Fibroblast of skin of right biceps (primary cell): ENCODE measurements around the gene MEGF9.
"Not testable (repeated sequence)": the region's sequence is repeated elsewhere in the genome, so short reads cannot be mapped to it uniquely, and the experiment has no call there.

Source experiments
- DNase-seq: peaks from one replicate; pipeline ENCODE4 v3.0.0-alpha.2; 2013

The MEGF9 gene

DNA sequence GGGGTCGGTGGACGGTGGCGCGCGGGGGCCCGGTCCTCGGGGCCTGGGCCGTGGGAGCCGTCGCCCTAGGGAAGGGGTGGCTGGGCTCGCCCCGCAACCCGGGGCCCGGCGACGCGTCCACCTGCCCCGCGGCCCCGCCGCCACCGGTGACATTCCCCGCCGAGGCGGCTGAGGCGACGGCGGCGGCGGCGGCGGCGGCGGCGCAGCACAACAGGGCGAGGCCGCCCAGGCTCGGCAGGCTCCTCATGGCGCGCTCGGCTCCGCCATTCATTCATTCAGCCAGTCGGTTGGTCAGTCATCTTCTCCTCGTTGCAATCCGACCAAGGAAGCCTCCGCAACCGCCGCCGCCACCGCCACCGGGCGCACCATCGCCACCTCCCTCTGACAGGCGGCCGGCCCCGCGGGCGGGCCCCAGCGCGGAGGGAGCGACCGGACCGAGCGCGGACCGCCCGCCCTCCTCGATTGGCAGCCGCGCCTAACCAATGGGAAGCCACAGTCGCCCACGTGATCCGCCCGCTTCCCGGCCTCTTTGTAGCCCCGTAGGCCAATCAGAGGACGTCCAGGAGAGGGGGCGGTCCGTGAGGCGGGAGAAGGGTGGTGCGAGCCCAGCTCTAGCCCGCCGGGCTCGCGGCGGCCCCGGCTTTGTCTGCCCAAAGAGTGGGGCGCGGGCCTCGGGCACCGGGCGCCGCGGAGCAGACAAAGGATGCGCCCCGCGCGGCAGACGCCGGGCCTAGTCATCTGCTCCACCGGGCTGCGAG is at the start of gene MEGF9:
Gene MEGF9 (minus strand): TSS at position 383 of the 758 bp plus-strand sequence. CDS start 112 bp downstream, at position 271.
- peak; percentile 98 for DNase-seq

DNA sequence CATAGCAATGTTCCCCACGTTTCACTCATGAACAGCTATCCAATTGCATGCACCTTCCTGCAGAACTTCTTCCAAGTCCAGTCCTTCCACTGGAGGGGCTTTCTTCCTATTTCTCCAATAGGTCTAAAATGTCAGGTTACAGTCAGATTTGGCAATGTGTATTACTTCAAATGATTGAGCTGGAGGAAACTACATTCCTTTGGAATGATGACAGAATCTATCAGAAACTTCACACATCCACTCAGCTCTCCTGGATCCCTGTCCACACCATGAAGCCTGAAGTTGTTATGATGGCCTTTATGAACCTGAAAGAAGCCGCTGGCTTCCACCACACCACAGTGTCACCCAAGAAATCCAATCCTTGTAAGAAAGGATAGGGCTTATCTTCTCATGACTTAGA is 46.7 kb upstream of the MEGF9 start:
- DNase-seq: peak; percentile 10

DNA sequence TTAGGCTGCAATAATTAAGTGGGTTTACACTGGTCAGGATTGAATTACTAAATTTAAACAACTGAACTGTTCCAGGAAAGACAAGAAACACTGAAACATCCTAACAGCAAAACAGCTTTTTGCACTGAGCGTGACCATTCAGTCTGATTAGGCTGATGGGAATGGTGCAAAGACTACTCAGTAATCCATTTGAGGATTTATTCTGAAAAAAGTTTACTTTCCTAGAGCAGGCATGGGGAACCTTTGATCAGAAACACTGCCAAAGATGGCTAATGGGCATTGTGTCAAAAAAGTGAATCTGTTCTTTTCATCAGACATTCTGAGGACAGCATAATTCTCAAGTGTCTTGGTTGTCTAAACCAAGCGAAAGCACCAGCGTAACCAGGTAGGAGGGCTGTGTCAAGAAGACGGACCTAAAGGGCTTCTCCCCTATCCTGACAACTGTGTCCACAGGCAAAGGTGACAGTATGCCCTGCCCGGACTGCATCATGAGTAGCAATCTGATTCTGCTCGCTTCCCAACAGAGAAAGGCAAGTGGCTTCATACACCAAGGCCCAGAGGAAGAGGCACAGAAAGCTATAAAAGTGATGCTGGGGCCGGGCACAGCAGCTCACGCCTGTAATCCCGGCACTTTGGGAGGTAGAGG is 45.6 kb upstream of the MEGF9 start:
- no peak for DNase-seq

DNA sequence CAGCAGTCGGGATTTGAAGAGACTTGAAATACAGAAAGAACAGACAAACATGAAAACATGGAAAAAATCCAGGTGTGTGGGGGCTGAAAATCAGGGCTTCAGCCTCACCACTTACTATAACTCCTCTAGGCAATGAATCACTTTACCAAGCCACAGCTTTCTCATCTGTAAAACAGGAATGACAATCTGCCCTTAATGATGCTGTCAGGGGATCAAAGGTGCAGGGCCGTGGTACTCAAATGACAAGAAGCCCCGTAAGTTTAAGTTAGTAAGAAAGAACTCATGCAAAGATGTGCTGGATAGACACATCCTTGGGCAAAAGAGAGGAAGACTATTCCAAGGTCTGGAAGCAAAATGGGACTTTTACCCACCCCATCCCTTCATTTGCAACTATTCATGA is 44.3 kb upstream of the MEGF9 start:
- DNase-seq: no peak

DNA sequence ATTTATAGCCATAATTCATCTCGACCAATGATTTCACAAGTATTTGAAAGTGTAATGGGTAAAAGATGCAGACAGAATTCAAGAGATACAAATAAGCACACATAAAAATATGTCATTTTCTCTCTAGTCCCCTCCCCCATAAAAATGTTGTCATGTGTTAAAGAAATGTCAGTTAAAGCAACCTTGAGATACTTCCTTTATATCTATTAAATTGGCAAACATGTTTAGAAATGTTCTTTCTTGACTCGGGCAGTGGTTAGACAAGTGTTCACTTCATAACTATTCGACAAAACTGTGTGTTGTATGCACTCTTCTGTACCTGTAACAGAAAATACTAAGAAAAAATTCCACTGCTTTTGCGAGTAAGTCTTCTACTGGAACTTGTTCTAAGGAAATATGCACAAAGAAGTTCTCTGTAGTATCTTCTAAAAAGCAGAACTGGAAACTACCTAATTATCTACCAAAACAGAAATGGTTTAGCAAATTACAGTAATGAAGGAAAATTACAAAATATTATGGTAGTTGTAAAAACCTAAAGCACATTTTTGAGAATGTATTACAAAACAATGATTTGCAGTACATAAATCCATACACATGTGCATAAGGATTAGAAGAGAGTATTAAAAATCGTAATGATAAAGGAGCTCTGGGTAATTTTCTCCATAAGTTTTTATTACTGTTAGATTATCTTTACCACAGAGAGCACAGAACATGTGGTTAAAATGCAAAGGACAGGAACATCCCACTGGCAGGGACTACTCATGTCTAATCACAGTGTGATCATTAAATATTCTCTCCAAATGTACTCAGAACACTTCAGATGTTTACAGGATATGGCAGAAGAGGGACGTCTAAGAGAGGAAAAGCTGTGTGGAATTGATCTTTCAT is 43.0 kb upstream of the MEGF9 start:
- no peak for DNase-seq

DNA sequence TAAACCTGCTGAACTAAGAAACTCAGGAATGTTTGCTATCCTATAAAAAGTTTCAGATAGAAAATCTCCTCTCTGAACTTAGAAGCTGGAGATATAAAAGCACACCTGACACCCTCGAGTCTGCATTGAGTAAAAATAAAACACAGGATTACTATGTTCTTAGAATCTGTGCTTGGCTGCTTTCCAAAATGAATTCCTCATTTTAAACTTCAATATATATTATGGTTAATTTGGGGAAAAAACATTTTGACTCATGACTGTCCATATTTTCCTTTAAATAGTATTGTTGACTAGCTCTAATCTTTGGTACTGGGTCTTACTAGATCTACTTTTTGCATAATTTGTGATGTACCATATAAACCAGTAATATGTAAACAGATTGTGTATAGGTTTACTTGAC is 42.3 kb upstream of the MEGF9 start:
- no peak for DNase-seq

DNA sequence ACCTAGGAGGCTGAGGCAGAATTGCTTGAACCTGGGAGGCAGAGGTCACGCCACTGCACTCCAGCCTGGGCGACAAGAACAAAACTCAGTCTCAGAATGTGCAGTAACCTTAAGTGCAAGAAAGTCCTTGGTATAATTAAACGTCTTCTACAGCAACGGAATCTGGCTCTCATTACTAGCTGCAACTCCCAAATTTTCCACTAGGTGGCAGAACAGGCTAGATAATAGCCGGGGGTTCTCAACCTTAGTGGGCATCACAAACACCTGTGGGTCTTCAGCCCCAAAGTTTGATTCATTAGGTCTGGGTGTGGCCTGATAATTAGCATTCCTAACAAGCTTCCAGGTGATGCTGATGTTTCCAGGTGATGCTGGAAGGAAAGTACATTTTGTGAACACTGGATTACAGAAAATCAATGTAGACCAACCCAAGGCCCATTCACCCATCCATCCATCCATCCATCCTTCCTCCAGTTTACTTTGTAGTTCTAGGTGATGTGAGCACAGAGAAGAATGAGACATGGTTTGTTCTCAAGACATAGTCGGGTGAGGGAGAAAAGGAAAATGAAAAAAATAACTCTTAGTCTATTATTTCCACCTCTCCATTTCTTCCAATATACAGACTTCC is 41.7 kb upstream of the MEGF9 start:
- peak; percentile 51 for DNase-seq

DNA sequence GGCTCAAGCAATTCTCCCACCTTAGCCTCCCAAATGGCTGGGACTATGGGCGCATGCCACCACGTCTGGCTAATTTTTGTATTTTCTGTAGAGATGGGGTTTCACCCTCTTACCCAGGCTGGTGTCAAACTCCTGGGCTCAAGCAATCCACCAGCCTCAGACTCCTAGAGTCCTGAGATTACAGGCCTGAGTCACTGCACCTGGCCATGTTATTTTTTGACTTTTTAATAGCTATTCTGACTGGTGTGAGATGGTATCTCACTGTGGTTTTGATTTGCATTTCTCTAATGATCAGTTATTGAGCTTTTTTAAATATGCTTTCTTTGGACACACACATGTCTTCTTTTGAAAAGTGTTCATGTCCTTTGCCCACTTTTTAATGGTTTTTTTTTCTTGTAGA is 40.8 kb upstream of the MEGF9 start:
- DNase-seq: no peak

DNA sequence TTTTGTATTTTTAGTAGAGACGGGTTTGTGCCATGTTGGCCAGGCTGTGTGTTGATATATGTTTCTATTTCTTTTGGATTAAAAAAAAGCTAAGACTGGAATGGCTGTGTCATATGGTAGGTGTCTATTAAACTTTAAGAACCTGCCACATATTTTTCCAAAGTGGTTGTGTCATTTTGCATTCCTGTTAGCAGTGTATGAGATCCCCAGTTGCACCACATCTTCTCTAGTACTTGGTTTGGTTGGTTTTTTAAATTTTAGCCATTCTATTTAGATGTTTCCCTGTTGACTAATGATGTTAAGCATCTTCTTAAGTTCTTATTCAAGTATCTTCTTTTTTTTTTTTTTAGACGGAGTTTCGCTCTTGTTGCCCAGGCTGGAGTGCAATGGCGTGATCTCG is 36.2 kb upstream of the MEGF9 start:
- no peak for DNase-seq

DNA sequence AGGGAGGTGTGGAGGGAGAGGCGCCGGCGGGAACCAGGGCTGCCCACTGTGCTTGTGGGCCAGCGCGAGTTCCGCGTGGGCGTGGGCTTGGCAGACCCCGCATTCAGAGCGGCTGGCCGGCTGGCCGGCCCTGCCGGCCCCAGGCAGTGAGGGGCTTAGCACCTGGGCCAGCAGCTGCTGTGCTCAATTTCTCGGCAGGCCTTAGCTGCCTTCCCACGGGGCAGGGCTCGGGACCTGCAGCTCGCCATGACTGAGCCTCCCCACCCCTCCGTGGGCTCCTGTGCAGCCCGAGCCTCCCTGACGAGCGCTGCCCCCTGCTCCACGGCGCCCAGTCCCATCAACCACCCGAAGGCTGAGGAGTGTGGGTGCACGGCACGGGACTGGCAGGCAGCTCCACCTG is 32.1 kb upstream of the MEGF9 start:
- DNase-seq: not testable (repeated sequence)

DNA sequence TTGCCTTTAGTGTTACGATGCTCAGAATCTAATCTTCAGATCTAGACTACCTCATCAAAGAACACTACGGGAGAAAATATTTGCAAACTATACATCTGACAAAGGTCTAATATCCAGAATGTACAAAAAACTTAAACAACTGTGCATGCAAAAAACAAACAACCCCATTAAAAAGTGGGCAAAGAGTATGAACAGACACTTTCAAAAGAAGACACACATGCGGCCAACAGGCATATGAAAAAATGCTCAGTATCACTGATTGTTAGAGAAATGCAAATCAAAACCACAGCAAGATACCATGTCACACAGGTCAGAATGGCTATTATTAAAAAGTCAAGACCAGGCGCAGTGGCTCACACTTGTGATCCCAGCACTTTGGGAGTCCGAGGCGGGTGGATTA is 31.0 kb upstream of the MEGF9 start:
- no peak for DNase-seq

DNA sequence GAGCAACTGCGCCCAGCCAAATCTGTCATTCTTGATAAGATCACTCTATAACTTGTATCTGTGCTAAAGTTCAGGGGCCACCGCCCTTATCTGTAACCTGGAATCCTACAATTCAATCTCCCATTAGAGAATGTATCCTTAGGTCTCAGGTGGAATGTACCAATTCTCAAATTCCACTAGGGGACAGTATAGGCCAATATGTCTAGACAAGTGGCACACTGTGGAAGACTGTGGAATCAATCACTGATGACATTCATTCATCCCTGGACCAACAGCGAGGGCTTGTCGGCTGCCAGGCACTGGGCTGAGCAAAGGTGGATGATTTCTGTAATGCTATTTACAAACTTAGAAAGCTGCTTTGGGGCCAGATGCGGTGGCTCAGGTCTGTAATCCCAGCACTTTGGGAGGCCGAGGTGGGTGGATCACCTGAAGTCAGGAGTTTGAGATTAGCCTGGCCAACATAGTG is 28.7 kb upstream of the MEGF9 start:
- peak; percentile 36 for DNase-seq

DNA sequence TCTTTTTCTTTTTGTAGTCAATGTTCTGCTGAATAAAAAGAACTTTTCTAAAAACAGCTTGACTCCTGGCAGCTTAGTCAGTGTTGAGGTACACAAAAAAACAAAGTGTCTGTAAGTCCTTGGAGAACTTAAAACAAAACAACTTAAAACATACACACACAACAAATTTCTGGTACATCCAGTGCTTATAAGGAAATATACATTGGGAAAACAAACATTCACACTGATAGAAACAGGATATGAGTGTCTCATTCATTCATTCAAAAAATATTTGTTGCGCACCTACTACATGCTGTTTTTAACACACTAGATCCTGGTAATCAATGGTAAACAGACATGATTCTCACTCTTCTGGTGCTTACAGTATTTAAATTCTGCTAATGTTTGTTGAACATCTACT is 27.4 kb upstream of the MEGF9 start:
- DNase-seq: no peak

DNA sequence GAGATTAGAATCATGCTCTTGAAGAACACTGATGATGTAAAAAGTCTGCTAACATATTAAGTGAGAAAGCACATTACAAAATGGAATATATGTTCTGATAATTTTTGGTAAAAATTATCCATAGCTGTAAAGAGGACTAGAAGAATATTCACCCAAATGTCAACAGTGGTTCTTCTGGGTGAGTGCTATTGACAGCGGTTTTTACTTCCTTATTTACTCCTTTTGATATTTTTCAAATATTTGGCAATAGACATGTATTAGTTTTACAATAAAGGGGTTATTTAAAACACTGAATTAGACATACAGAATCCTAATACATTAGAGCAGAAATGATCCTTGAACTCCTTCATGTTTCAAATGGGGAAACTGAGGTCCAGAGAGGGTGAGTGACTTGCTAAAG is 26.9 kb upstream of the MEGF9 start:
- DNase-seq: no peak

DNA sequence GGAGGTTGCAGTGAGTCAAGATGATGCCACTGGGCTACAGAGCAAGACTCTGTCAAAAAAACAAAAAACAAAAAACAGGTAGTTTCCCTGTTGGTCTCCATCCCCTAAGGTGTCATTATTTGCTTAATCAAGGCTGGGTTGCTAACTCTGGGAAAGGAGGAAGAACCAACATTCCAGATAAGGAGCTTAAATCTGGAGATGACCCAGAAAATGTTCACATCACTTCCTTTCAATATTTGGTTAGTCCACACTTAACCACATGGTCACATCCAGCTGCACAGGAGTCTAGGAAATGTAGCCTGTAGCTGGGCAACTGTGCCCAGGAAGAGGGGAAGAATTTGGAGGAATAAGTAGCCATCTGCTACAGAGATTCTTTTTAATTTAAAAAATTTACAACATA is 25.9 kb upstream of the MEGF9 start:
- DNase-seq: no peak

DNA sequence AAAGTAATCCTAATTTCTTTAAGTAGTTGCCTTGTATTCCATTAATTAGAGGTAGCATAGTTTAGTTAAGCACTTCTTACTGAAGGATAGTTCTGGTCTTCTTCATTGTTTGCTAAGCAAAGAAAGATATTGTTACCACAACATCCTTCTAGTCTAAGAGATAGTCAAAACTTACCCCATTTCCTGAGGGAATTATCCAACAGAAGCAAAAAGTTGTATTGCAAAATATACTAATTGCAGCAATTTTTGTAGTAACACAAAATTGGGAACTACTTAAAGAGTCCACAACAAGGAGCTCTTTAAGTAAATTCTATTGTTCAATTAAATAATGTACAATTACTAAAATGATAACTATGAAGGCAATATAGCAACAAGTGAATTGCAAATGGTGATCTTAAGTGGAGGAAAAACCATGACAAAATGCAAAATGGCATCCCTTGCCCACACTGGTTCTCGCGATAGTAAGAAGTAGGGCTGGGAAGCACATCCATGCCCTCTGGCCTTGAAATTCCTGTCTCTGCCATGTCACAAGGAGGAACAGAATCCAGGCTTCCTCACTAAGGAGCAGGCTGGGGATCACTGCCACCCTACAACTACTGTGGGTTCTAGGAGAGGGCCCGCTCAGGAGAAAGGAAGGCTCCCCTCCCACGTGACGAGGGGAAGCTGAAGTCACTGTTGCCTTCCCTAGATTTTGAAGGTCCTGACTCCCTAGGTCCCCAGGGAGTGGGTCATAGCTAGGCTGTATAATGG is 23.3 kb upstream of the MEGF9 start:
- no peak for DNase-seq

DNA sequence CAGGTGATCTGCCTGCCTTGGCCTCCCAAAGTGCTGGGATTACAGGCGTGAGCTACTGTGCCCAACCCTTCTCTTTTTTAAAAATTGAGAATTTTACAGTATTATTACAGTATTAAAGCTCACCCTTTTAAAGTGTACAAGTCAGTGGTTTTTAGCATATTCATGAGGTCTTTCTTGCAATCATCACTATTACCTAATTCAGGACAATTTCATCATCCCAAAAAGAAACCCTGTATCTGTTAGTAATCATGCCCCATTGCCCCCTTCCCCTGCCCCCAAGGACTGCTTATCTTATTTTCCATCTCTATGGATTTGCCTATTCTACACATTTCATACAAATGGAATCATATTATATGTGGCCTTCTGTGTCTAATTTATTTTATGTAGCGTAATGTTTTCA is 22.6 kb upstream of the MEGF9 start:
- no peak for DNase-seq

DNA sequence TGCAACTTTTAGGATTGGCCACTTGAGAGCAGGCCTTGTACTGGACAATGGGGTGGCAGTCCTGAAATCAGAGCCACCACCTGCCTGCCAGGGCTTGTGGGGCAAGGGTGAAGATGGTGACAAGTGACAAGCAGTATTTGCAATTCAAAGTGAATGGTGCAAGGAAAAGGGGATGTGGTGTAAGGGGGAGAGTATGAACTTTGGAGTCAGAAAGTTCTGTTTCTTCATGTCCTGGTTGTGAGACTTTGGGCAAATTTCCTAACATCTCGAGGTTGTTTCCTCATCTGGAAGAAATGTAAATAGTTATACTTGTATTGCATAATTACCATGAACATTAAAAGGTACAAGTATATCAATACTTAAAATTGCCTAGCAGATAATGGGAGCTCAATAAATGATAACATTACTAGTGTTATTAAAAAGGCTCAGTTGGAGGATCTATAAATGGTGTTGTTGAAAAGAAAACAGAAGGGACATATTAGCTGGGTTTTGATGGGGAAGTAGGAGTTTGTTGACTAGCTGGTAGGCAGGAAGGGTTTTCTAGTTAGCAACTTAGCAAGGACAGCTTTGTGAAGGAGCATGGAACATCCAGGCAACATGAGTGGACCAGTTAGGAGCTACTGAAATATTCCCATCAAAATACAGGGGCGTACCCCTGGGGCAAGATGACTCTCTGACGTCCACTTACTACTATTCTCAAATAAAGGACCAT is 21.3 kb upstream of the MEGF9 start:
- no peak for DNase-seq

DNA sequence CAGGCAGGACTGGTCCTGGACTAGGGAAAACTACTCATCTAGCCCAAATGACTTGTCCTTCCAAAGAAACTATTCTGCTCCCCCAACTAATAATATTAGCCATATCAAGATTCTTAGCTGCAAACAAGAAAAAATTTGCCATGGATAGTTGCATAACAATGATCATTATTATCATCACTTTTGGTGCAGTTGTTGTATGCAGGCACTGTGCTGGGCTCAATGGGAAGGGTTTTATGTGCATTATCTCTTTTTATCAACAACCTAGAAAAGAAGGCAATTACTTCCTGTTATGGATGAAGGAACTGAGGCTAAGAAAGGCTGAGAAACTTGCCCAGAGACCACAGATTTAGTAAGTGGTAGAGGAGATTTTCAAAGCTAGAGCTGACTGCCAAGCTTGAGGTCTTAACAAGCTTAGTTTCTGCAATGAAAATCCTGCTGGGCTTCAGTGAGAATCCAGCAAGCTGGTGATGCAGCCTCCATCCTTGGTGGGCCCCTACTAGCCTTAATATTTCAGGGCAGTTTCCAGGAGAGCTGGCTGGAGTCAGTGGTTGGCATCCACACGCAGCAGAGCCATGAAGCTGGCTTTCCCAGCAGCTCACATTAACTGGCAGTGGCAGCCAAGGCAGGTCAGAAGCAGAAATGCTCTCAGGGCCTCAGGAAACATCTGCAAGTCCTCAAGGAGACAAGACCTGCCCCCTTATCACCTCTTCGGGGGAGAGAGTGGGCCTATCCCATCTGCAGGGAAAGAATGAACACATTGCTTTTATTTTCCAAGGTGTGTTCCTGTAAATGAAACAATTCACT is 20.5 kb upstream of the MEGF9 start:
- DNase-seq: no peak

DNA sequence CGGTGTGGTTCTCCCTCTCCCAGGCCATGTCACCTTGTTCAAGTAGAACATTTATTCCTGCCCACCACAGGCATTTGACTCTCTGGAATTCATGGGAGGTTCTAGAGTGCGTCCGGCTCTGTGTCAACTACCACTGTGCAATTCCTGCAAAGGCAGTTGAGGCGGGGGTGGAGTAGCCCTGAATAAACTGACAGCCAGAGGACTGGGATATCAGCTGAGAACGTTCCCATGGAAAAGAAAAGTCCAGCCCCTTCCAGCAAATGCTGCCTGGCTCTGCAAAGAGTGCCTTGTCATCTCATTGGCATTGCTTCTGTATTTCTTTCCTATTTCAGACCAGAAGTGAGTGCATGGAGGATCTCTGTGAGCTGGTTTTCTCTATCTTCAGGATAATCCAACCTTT is 18.9 kb upstream of the MEGF9 start:
- DNase-seq: no peak
